ENCODE measurements around the gene PACRG.

The PACRG gene

GRCh38 chr6:162699961-162700360, 27.8 kb upstream of the PACRG start:
- no peak for DNase-seq (ENCODE audit: low read depth)
- no peak for TF ChIP-seq CTCF (conservative IDR thresholded peaks at IDR 0.05; ENCODE audit: low read depth, low read length)
- no peak overlapping the region for H3K4me3 ChIP-seq (ENCODE audit: low read depth, low read length)

GRCh38 chr6:162700966-162701365, 26.8 kb upstream of the PACRG start:
- H3K4me3 ChIP-seq (ENCODE audit: low read depth, low read length) = no peak overlapping the region
- no peak for DNase-seq (ENCODE audit: low read depth)
- no peak for TF ChIP-seq CTCF (conservative IDR thresholded peaks at IDR 0.05; ENCODE audit: low read depth, low read length)

GRCh38 chr6:162701551-162701950, 26.2 kb upstream of the PACRG start:
- H3K4me3 ChIP-seq (ENCODE audit: low read depth, low read length) = no peak overlapping the region
- TF ChIP-seq CTCF (conservative IDR thresholded peaks at IDR 0.05; ENCODE audit: low read depth, low read length) = no peak
- DNase-seq (ENCODE audit: low read depth) = no peak

GRCh38 chr6:162702446-162702845, 25.3 kb upstream of the PACRG start:
- no peak for DNase-seq (ENCODE audit: low read depth)
- TF ChIP-seq CTCF (conservative IDR thresholded peaks at IDR 0.05; ENCODE audit: low read depth, low read length) = no peak
- H3K4me3 ChIP-seq (ENCODE audit: low read depth, low read length) = no peak overlapping the region

- no peak overlapping the region for H3K4me3 ChIP-seq (ENCODE audit: low read depth, low read length)
- TF ChIP-seq CTCF (conservative IDR thresholded peaks at IDR 0.05; ENCODE audit: low read depth, low read length) = no peak
- DNase-seq (ENCODE audit: low read depth) = no peak
Observed at GRCh38 chr6:162704001-162704400, 23.8 kb upstream of the PACRG start.

- no peak for TF ChIP-seq CTCF (conservative IDR thresholded peaks at IDR 0.05; ENCODE audit: low read depth, low read length)
- no peak for DNase-seq (ENCODE audit: low read depth)
- no peak overlapping the region for H3K4me3 ChIP-seq (ENCODE audit: low read depth, low read length)
Observed at GRCh38 chr6:162705736-162706135, 22.0 kb upstream of the PACRG start.

- no peak overlapping the region for H3K4me3 ChIP-seq (ENCODE audit: low read depth, low read length)
- peak; percentile 6 for DNase-seq (ENCODE audit: low read depth)
- TF ChIP-seq CTCF (conservative IDR thresholded peaks at IDR 0.05; ENCODE audit: low read depth, low read length) = no peak
Observed at GRCh38 chr6:162706232-162706631, 21.5 kb upstream of the PACRG start.

Measured in choroid plexus epithelial cell (primary cell).